DOHH2 (cell line): ENCODE measurements around the gene RND3.

ENCODE experiments used
- H3F3A ChIP-seq: fragments of 200-600 bp; sonication (generic), shearing (Covaris generic); 2 replicates; pipeline ENCODE4 v1.6.0; 2016; ENCODE audit warnings: antibody characterized with exemption, mild to moderate bottlenecking; ENCODE audit not compliant: control insufficient read depth, insufficient read depth
- H3K27ac ChIP-seq: fragments of 200-600 bp; sonication (generic); 2 replicates; pipeline ENCODE4 v1.5.1; 2014; ENCODE audit warnings: low read depth, mild to moderate bottlenecking, low read length, moderate library complexity
- H3K27me3 ChIP-seq: fragments of 200-600 bp; sonication (generic); 2 replicates; pipeline ENCODE4 v1.6.1; 2014; ENCODE audit warnings: mild to moderate bottlenecking, low read length, mixed read lengths; ENCODE audit not compliant: control insufficient read depth
- H3K36me3 ChIP-seq: fragments of 200-600 bp; sonication (generic); 2 replicates; pipeline ENCODE4 v1.6.1; 2014; ENCODE audit warnings: mild to moderate bottlenecking, low read length, moderate library complexity, mixed read lengths; ENCODE audit not compliant: control insufficient read depth
- H3K4me1 ChIP-seq: fragments of 200-600 bp; sonication (generic); 2 replicates; pipeline ENCODE4 v1.6.1; 2014; ENCODE audit warnings: mild to moderate bottlenecking, low read length, mixed read lengths; ENCODE audit not compliant: control insufficient read depth
- H3K4me2 ChIP-seq: fragments of 200-600 bp; sonication (generic); 2 replicates; pipeline ENCODE4 v1.6.0; 2014; ENCODE audit warnings: mild to moderate bottlenecking, low read length, moderate library complexity
- H3K4me3 ChIP-seq: fragments of 200-600 bp; sonication (generic); 2 replicates; pipeline ENCODE4 v1.5.1; 2014; ENCODE audit warnings: mild to moderate bottlenecking, low read length, mixed read lengths
- H3K79me2 ChIP-seq: fragments of 200-600 bp; sonication (generic); 2 replicates; pipeline ENCODE4 v1.6.1; 2014; ENCODE audit warnings: mild to moderate bottlenecking, low read length, mixed read lengths; ENCODE audit not compliant: control insufficient read depth
- H3K9me2 ChIP-seq: fragments of 200-600 bp; sonication (generic); replicated peaks from 2 replicates; pipeline ENCODE4 v1.6.1; 2014; ENCODE audit warnings: mild to moderate bottlenecking, low read length, mixed read lengths; ENCODE audit not compliant: control insufficient read depth
- H3K9me3 ChIP-seq: fragments of 200-600 bp; sonication (generic); 2 replicates; pipeline ENCODE4 v1.6.1; 2014; ENCODE audit warnings: antibody characterized with exemption, low read length, mixed read lengths; ENCODE audit not compliant: control insufficient read depth, insufficient read depth
- H4K20me1 ChIP-seq: fragments of 200-600 bp; sonication (generic); 2 replicates; pipeline ENCODE4 v1.6.0; 2014; ENCODE audit warnings: low read depth, mild to moderate bottlenecking, antibody characterized with exemption, low read length, moderate library complexity; ENCODE audit not compliant: control insufficient read depth, insufficient read depth
- EZH2phosphoT487 ChIP-seq: fragments of 200-600 bp; sonication (generic); IDR thresholded peaks from 2 replicates; pipeline ENCODE4 v1.6.1; 2017; ENCODE audit warnings: borderline replicate concordance, mild to moderate bottlenecking, antibody characterized with exemption, low read length, moderate library complexity, mixed read lengths
- TF ChIP-seq, protein P1 (sequence below): fragments of 200-600 bp; sonication (generic); IDR thresholded peaks from one replicate; pipeline ENCODE4 v1.5.1; 2014; ENCODE audit warnings: antibody characterized with exemption, mild to moderate bottlenecking, low read depth, low read length; ENCODE audit not compliant: poor library complexity, severe bottlenecking

Gene RND3

DNA sequence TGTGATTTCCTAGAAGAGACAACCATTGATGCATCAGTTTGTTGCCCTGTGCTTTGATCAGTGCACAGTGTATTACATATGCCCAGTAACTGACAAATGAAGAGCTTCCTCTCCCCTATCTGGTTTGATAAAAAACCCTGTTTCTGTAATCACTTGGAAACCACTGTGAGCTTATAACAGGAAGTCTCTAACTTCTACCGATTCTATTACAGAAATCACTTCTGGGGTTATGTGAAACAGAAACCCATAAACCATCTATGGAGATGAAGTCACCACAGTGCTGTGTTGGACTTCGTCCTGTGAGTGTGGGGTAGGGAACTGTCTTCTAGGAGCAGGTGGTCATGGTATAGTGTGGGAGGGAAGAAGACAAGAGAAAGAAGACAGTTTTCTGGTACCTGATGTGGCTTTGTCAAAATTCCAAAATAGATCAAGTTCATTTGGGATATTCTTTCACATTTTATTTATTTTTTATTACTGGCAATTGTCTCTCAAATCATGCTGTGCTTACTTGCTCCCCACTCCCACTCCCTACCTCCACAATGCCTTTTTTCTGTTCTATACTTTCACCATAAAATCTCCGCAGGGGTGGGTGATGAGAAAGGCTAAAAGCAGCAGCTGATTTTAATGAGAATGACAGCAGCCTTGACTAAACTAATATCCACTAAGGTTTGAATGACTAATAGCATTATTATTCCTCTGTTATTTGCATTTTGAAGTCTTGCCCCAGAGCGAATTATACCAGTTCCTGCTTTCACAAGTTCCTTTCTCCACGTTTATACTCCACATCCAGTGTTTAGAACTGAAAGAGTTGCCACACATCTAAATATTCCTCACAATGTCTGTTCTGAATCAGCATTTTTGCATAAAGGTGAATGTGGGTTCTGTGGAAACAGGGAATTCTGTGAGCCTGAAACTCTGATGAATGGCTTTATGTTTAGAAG, 41.7 kb upstream of the RND3 start:
- H3F3A ChIP-seq, result no peaks in the 10 kb centered on the region
- H3K36me3 ChIP-seq, result no peaks in the 10 kb centered on the region
- H3K79me2 ChIP-seq, result no peaks in the 10 kb centered on the region
- no peaks in the 10 kb centered on the region for H3K4me1 ChIP-seq
- H3K27me3 ChIP-seq, result no peaks in the 10 kb centered on the region
- H3K27ac ChIP-seq, result no peak overlapping the region
- H4K20me1 ChIP-seq, result no peaks in the 10 kb centered on the region
- H3K9me2 ChIP-seq, result no peaks in the 10 kb centered on the region
- no peaks in the 10 kb centered on the region for H3K9me3 ChIP-seq
- H3K4me2 ChIP-seq, result no peak overlapping the region
- TF ChIP-seq, protein P1, sequence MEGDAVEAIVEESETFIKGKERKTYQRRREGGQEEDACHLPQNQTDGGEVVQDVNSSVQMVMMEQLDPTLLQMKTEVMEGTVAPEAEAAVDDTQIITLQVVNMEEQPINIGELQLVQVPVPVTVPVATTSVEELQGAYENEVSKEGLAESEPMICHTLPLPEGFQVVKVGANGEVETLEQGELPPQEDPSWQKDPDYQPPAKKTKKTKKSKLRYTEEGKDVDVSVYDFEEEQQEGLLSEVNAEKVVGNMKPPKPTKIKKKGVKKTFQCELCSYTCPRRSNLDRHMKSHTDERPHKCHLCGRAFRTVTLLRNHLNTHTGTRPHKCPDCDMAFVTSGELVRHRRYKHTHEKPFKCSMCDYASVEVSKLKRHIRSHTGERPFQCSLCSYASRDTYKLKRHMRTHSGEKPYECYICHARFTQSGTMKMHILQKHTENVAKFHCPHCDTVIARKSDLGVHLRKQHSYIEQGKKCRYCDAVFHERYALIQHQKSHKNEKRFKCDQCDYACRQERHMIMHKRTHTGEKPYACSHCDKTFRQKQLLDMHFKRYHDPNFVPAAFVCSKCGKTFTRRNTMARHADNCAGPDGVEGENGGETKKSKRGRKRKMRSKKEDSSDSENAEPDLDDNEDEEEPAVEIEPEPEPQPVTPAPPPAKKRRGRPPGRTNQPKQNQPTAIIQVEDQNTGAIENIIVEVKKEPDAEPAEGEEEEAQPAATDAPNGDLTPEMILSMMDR, result no peak
- no peak for TF ChIP-seq EZH2phosphoT487
- H3K4me3 ChIP-seq, result no peak overlapping the region

DNA sequence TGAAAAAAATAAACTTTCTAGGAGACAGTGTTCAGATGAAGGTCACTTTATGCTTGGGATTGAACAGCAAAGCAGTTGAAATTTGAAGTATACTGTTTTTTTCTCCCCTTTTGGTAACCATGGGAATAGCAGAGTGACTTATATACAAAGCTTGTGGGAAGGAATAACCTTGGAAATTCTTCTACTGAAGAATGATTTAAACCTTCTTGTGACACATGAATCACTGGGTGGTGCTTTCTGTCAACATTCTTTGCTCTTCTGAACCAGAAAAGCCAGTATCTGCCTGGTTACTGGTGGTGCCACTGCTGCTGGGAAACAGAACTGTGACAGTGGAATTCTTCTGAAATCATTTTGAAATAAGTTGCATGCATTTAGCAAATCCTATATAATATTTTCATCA, 39.4 kb upstream of the RND3 start:
- Histone ChIP-seq H3K27me3 (no peaks in the 10 kb centered on the region), H3F3A (no peaks in the 10 kb centered on the region), H3K36me3 (no peaks in the 10 kb centered on the region), H3K9me2 (no peaks in the 10 kb centered on the region), H3K79me2 (no peaks in the 10 kb centered on the region), H3K4me1 (no peaks in the 10 kb centered on the region), H3K4me3 (no peak overlapping the region), H3K27ac (no peak overlapping the region), H3K9me3 (no peaks in the 10 kb centered on the region), H3K4me2 (no peak overlapping the region), H4K20me1 (no peaks in the 10 kb centered on the region)
- TF ChIP-seq, protein P1, result no peak
- no peak for TF ChIP-seq EZH2phosphoT487

DNA sequence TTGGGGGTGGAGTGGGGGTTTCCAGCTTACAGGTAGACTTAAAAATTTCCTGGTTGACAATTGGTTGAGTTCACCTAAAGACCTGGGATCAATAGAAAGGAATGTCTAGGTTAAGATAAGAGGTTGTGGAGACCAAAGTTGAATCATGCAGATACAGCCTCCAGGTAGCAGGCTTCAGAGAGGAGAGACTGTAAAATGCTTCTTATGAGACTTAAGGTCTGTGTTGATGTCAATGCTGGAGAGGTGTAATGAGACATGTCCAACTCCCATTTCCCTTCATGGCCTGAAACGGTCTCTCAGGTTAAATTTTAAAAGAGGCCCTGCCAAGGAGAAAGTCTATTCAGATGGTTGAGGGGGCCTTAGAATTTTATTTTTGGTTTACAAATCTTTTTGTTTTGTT, 38.5 kb upstream of the RND3 start:
- no peaks in the 10 kb centered on the region for H3K9me2 ChIP-seq
- TF ChIP-seq EZH2phosphoT487, result no peak
- TF ChIP-seq, protein P1, result no peak
- no peaks in the 10 kb centered on the region for H3K4me1 ChIP-seq
- H3F3A ChIP-seq, result no peaks in the 10 kb centered on the region
- H3K27me3 ChIP-seq, result no peaks in the 10 kb centered on the region
- H4K20me1 ChIP-seq, result no peaks in the 10 kb centered on the region
- H3K79me2 ChIP-seq, result no peaks in the 10 kb centered on the region
- no peaks in the 10 kb centered on the region for H3K9me3 ChIP-seq
- H3K27ac ChIP-seq, result no peak overlapping the region
- H3K36me3 ChIP-seq, result no peaks in the 10 kb centered on the region
- H3K4me3 ChIP-seq, result no peak overlapping the region
- H3K4me2 ChIP-seq, result no peak overlapping the region
